ENCODE measurements around the gene WASL.

The WASL gene

GRCh38 chr7:123690550-123690949, 58.3 kb downstream of the WASL start:
- DNase-seq (ENCODE audit: low read depth): no peak

GRCh38 chr7:123689250-123689649, 59.6 kb downstream of the WASL start:
- no peak for DNase-seq (ENCODE audit: low read depth)

GRCh38 chr7:123687727-123688126, 61.1 kb downstream of the WASL start:
- no peak for DNase-seq (ENCODE audit: low read depth)

GRCh38 chr7:123687161-123687560, 61.6 kb downstream of the WASL start:
- no peak for DNase-seq (ENCODE audit: low read depth)

GRCh38 chr7:123682690-123683089, 66.1 kb downstream of the WASL start:
- DNase-seq (ENCODE audit: low read depth): peak; percentile 59

- no peak for DNase-seq (ENCODE audit: low read depth)
Observed at GRCh38 chr7:123681561-123681960, 67.2 kb downstream of the WASL start.

GRCh38 chr7:123680580-123680979, 68.2 kb downstream of the WASL start:
- DNase-seq (ENCODE audit: low read depth): no peak

- DNase-seq (ENCODE audit: low read depth): no peak
Observed at GRCh38 chr7:123679614-123680013, 69.2 kb downstream of the WASL start.

- no peak for DNase-seq (ENCODE audit: low read depth)
Observed at GRCh38 chr7:123677061-123677715, 71.6 kb downstream of the WASL start.

GRCh38 chr7:123675181-123675473, 73.7 kb downstream of the WASL start:
- DNase-seq (ENCODE audit: low read depth): peak; percentile 36

GRCh38 chr7:123674399-123675180, 74.2 kb downstream of the WASL start:
- DNase-seq (ENCODE audit: low read depth): peak; percentile 38

GRCh38 chr7:123673752-123674398, 74.9 kb downstream of the WASL start:
- DNase-seq (ENCODE audit: low read depth): no peak

- no peak for DNase-seq (ENCODE audit: low read depth)
Observed at GRCh38 chr7:123673137-123673732, 75.6 kb downstream of the WASL start.

- DNase-seq (ENCODE audit: low read depth): no peak
Observed at GRCh38 chr7:123669485-123669884, 79.3 kb downstream of the WASL start.

GRCh38 chr7:123666492-123666891, 82.3 kb downstream of the WASL start:
- DNase-seq (ENCODE audit: low read depth): no peak

- DNase-seq (ENCODE audit: low read depth): no peak
Observed at GRCh38 chr7:123665896-123666295, 82.9 kb downstream of the WASL start.

GRCh38 chr7:123665157-123665556, 83.6 kb downstream of the WASL start:
- peak; percentile 20 for DNase-seq (ENCODE audit: low read depth)

GRCh38 chr7:123663200-123663599, 85.6 kb downstream of the WASL start:
- DNase-seq (ENCODE audit: low read depth): no peak

GRCh38 chr7:123662755-123663154, 86.0 kb downstream of the WASL start:
- DNase-seq (ENCODE audit: low read depth): no peak

- DNase-seq (ENCODE audit: low read depth): no peak
Observed at GRCh38 chr7:123662293-123662692, 86.5 kb downstream of the WASL start.

- DNase-seq (ENCODE audit: low read depth): no peak
Observed at GRCh38 chr7:123661765-123662164, 87.0 kb downstream of the WASL start.

GRCh38 chr7:123660514-123661354, 88.1 kb downstream of the WASL start:
- DNase-seq (ENCODE audit: low read depth): no peak
